Keratinocyte (primary cell): Measurements from ENCODE around the gene PDZRN3.

Source experiments
- EZH2 ChIP-seq: IDR thresholded peaks from one replicate; pipeline ENCODE4 v1.6.1; 2012; ENCODE audit warnings: inconsistent platforms, mild to moderate bottlenecking, low read length, moderate library complexity
- TF ChIP-seq, protein P1 (sequence below), 3 experiments: IDR thresholded peaks in 1 of 3; conservative IDR thresholded peaks in 1 of 3; optimal IDR thresholded peaks in 1 of 3; 2 replicates in 2 of 3; 3 replicates in 1 of 3; pipeline versions ENCODE3 to v1.5.1; 2011; ENCODE audit warnings: low read length in 3 of 3, mild to moderate bottlenecking in 3 of 3, moderate library complexity in 2 of 3, control low read depth in 1 of 3, inconsistent platforms in 1 of 3; ENCODE audit not compliant: insufficient read depth in 2 of 3; ENCODE audit errors: extremely low read depth in 1 of 3

GRCh38 chr3:73510784-73511183 lies 114.0 kb downstream of the PDZRN3 start:
- TF ChIP-seq, protein P1, sequence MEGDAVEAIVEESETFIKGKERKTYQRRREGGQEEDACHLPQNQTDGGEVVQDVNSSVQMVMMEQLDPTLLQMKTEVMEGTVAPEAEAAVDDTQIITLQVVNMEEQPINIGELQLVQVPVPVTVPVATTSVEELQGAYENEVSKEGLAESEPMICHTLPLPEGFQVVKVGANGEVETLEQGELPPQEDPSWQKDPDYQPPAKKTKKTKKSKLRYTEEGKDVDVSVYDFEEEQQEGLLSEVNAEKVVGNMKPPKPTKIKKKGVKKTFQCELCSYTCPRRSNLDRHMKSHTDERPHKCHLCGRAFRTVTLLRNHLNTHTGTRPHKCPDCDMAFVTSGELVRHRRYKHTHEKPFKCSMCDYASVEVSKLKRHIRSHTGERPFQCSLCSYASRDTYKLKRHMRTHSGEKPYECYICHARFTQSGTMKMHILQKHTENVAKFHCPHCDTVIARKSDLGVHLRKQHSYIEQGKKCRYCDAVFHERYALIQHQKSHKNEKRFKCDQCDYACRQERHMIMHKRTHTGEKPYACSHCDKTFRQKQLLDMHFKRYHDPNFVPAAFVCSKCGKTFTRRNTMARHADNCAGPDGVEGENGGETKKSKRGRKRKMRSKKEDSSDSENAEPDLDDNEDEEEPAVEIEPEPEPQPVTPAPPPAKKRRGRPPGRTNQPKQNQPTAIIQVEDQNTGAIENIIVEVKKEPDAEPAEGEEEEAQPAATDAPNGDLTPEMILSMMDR (optimal IDR thresholded peaks at IDR 0.05 in 1 of 3, IDR thresholded peaks at IDR 0.05 in 1 of 3, conservative IDR thresholded peaks at IDR 0.05 in 1 of 3; ENCODE audit: extremely low read depth in 1 of 3, insufficient read depth in 2 of 3, low read length in 3 of 3): no peak
- TF ChIP-seq EZH2: no peak
